AG04449 (cell line): ENCODE measurements around the gene RESP18.
A peak's percentile ranks its signal among the peaks of the same experiment; 100 is the strongest.

Experiments used
- CTCF ChIA-PET: fragments of 350-600 bp; formaldehyde crosslinking; extraction: SDS; loops from one replicate; lab custom pipeline; 2021; ENCODE audit warnings: antibody characterized with exemption; lab: Yijun Ruan, JAX
- POLR2A ChIA-PET: fragments of 400-600, 350-600 bp; formaldehyde crosslinking; extraction: SDS; loops from one replicate; lab custom pipeline; 2020; ENCODE audit warnings: antibody characterized with exemption, inconsistent platforms; lab: Yijun Ruan, JAX
- DNase-seq: peaks from one replicate; pipeline ENCODE4 v3.0.0-alpha.2; 2010; ENCODE audit warnings: low read depth, low spot score
- H3K4me3 ChIP-seq: 2 replicates; pipeline ENCODE4 v1.5.1; 2011; ENCODE audit warnings: low read depth, mild to moderate bottlenecking, control low read depth, low read length
- TF ChIP-seq, protein P1 (sequence below): IDR thresholded peaks from one replicate; pipeline ENCODE4 v1.5.1; 2011; ENCODE audit warnings: mild to moderate bottlenecking, moderate library complexity, low read length, control low read depth, inconsistent platforms; ENCODE audit not compliant: insufficient read depth; ENCODE audit errors: missing control alignments

RESP18 gene

DNA sequence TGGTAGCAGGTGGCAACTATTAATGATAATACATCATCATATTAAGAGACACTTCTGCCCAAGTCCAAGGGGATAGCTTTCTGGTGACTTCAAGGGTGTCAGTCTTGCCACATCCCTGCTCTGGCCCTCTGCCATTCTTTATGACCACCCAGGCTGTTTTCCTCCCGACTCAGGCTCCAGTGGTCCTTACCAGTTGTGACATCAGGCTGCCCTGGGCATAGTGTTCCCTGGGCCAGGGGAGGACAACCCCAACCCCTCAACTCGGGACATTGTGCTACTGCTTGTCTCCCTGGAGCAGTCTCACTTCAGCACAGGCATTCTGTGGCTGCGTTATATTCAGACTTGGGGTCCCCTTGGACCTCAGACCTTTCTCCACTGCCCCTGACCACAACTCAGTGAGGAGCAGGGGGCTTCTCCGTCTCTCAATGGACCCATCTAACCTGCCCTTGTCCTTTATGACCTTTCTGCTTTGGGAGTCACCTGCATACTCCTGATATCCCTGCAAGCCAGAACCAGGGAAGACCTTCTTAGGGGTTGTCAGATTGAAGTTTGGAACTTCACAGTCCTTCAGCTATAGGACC is 40.5 kb downstream of the RESP18 start:
- ChIA-PET CTCF (interaction anchor here (1.0 to 22.1 kb wide), 10 partner anchors 13 to 239 kb away, joined by 3 to 691 read pairs (median 58); partner anchors contain the start of genes ANKZF1, ATG9A, CNPPD1 and DNAJB2), POLR2A (no interaction called here)
- DNase-seq: no peak
- TF ChIP-seq, protein P1, sequence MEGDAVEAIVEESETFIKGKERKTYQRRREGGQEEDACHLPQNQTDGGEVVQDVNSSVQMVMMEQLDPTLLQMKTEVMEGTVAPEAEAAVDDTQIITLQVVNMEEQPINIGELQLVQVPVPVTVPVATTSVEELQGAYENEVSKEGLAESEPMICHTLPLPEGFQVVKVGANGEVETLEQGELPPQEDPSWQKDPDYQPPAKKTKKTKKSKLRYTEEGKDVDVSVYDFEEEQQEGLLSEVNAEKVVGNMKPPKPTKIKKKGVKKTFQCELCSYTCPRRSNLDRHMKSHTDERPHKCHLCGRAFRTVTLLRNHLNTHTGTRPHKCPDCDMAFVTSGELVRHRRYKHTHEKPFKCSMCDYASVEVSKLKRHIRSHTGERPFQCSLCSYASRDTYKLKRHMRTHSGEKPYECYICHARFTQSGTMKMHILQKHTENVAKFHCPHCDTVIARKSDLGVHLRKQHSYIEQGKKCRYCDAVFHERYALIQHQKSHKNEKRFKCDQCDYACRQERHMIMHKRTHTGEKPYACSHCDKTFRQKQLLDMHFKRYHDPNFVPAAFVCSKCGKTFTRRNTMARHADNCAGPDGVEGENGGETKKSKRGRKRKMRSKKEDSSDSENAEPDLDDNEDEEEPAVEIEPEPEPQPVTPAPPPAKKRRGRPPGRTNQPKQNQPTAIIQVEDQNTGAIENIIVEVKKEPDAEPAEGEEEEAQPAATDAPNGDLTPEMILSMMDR: no peak
- no peak overlapping the region for H3K4me3 ChIP-seq

DNA sequence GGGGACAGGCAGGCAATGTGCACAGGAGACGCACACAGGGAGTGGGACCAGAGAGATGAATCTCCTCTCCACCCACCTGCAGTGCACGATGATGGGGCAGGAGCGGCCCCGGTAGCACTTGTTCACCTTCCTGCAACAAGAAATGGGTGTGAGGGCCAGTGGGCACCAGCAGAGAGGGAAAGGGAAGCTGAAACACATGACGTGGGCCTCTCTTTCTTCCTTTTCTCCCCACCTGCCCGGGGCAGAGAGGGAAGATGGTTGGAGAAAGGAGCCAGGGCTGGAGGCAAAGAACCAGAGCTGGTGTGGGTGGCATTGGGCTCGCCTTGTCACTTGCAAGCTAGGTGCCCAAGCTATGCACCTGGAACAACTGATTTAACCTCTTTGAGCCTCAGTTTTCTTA is 41.1 kb downstream of the RESP18 start:
- DNase-seq: no peak
- CTCF ChIA-PET: interaction anchor here (1.0 to 22.1 kb wide), 8 partner anchors 14 to 240 kb away, joined by 3 to 691 read pairs (median 113); partner anchors contain the start of genes ANKZF1, ATG9A, CNPPD1 and DNAJB2
- POLR2A ChIA-PET: no interaction called here
- no peak overlapping the region for H3K4me3 ChIP-seq
- TF ChIP-seq, protein P1: no peak

DNA sequence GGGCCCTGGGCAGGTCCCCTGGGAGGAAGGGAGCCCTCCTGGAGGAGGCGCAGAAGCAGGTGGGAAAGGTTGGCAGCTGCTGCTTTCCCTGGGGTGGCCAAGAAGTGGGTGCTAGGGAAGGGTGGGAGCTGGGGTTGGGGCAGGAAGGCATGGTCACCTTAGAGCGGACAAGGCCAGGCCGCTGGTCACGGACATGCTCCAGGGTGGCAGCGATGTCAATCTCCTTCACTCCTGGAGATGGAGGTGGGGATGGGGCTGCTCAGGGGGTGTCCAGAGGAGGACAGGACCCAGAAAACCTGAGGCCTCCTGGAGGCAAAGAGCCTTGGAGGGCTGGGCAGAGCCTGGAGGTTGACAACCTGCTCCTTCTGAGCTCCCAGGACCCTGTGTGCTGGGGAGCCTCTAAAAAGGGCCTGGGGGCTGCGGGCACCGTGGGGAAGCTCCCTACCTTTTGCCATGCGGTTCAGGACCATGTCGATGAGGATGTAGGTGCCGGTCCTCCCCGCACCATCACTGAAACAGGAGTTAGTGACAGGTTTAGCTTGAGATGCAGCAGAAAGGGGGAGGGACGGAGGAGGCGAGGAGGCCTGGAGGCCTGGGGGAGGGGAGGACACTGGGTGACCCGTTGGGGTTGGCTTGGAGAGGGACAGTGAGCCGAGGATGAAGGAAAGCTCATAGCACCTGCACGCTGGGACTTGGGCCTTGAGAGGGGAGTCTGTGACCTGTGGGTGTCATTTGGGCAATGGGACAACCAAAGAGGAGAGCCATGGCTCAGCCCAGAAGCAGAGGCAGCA is 42.0 kb downstream of the RESP18 start:
- no peak for DNase-seq
- H3K4me3 ChIP-seq: no peak overlapping the region
- ChIA-PET CTCF (interaction anchor here (0.9 to 22.1 kb wide), 8 partner anchors 13 to 135 kb away, joined by 3 to 691 read pairs (median 113); partner anchors contain the start of genes ANKZF1, ATG9A, CNPPD1 and DNAJB2), POLR2A (interaction anchor here (0.8 to 1.6 kb wide), 2 partner anchors 11 to 114 kb away, joined by 3 read pairs; partner anchors contain the start of genes CNPPD1 and DNAJB2)
- TF ChIP-seq, protein P1: no peak

DNA sequence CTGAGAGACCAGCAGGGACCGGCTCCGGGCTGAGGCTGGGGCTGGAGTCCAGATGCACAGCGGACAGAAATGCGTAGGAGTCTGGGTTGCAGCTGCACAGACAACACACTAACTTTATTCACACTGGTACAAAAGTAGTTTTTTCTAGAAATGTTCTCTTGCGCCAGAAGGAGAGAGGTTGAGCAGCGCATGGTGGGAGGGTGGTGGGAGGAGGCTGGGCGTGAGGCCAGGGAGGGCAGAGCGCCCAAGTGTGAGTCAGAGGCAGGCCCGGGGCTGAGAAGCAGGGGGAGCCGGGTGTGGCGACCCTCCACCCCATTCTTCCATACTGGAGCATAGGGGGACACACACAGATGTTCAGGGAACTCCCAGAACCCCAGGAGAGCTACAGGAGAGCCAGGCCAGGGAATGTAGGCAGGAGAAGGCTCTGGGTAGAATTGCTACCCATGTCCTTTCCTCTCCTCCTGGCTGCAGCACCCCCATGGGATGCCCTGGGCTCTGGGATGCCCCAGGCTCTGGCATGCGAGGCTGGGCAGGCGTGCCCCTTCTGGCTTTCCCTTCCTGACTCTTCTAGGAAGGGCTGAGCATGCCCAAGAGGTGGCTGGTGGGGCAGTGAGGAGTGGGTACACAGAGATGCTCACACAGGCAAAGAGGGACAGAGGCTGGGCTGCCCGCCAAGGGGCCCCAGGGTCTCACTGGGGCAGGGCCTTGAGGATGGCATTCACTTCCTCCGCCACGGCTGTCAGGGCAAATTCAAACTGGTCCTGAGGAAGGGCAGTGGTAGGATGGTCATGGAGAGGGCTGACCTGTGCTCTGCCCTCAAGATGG is 42.8 kb downstream of the RESP18 start:
- ChIA-PET CTCF (interaction anchor here (1.3 to 22.1 kb wide), 6 partner anchors 13 to 134 kb away, joined by 4 to 691 read pairs (median 150); partner anchors contain the start of genes CNPPD1, DNAJB2, NHEJ1 and PTPRN), POLR2A (interaction anchor here (0.8 to 1.6 kb wide), 2 partner anchors 10 to 113 kb away, joined by 3 read pairs; partner anchors contain the start of genes CNPPD1 and DNAJB2)
- H3K4me3 ChIP-seq: no peak overlapping the region; the same call in 1 of the 2 replicates
- TF ChIP-seq, protein P1: no peak
- DNase-seq: peak; percentile 42

DNA sequence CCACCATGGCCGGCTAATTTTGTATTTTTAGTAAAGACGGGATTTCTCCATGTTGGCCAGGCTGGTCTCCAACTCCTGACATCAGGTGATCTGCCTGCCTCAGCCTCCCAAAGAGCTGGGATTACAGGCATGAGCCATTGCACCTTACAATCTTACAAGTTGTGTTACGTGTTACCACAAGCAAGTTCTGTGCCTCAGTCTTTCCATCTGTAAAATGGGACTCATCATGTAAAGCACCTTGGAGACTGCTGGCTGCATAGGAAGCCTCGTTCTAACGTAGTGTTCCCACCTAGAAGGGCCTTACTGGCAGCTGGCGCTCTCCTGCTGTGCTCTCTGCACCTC is 43.4 kb downstream of the RESP18 start:
- CTCF ChIA-PET: interaction anchor here (8.0 to 22.1 kb wide), 3 partner anchors 12 to 116 kb away, joined by 145 to 691 read pairs (median 154); partner anchors contain the start of genes CNPPD1, DNAJB2, PTPRN and SLC23A3
- no peak overlapping the region; the same call in 1 of the 2 replicates for H3K4me3 ChIP-seq
- POLR2A ChIA-PET: interaction anchor here (1.3 kb wide), 1 partner anchor 10 kb away, joined by 4 read pairs; the partner anchor contains the start of gene DNAJB2
- no peak for DNase-seq
- TF ChIP-seq, protein P1: no peak
